GM12878 (cell line): Measurements from ENCODE around the gene SAMD15. TPM values are rescaled to one million over a fixed set of nuclear protein-coding genes. Genes with fewer than 3 reads are reported as not detected.

Experiments used
- ATAC-seq: fragments of 200-7000 bp; cut with Tn5 transposase; 3 replicates; pipeline ENCODE4 v1.9.1; 2020; ENCODE audit warnings: mild to moderate bottlenecking, moderate library complexity
- BruUV-seq: library from RNA; stranded (reverse); fragments of 400-500 nt; replicated peaks from 2 replicates; lab custom pipeline; 2021; lab: Mats Ljungman, UMichigan
- CTCF ChIA-PET: fragments of 300-600 bp; sonication (Branson Sonifier 250); formaldehyde crosslinking; extraction: SDS; loops from one replicate; lab custom pipeline; 2021; ENCODE audit warnings: inconsistent platforms; lab: Yijun Ruan, JAX
- POLR2A ChIA-PET: fragments of 350-600 bp; formaldehyde crosslinking; extraction: SDS; loops from one replicate; lab custom pipeline; 2021; ENCODE audit warnings: inconsistent platforms; lab: Charles Lee
- RAD21 ChIA-PET: fragments of 300-600 bp; sonication (Branson Sonifier 250); formaldehyde crosslinking; loops from one replicate; lab custom pipeline; 2023; ENCODE audit warnings: antibody characterized with exemption; ENCODE audit not compliant: unreplicated experiment; lab: Charles Lee
- SMC1A ChIA-PET: fragments of 300-600 bp; sonication (Branson Sonifier 250); formaldehyde crosslinking; loops from one replicate; lab custom pipeline; 2023; ENCODE audit not compliant: unreplicated experiment, uncharacterized antibody; lab: Charles Lee
- DNase-seq: peaks from one replicate; pipeline ENCODE4 v3.0.0-alpha.2; 2011; ENCODE audit warnings: low read depth, low spot score
- FAIRE-seq: peaks from 3 replicates; lab custom pipeline; 2011; peaks lifted over from hg19 to GRCh38; lab: Jason Lieb, UNC
- H2AFZ ChIP-seq: 2 replicates; pipeline ENCODE4 v1.6.0; 2011; ENCODE audit warnings: low read depth, low read length, control low read depth; ENCODE audit not compliant: control insufficient read depth
- H3K27ac ChIP-seq: 2 replicates; pipeline ENCODE4 v1.5.1; 2011; ENCODE audit warnings: control low read depth; ENCODE audit not compliant: control insufficient read depth, insufficient read depth
- H3K27me3 ChIP-seq, 2 experiments: replicated peaks in 1 of 2; 2 replicates each; pipeline versions ENCODE4 v1.6.0 to v1.6.1; 2011; ENCODE audit warnings: low read length in 1 of 2; ENCODE audit not compliant: control insufficient read depth in 2 of 2, insufficient read depth in 2 of 2
- H3K36me3 ChIP-seq, 2 experiments: 2 replicates each; pipeline ENCODE4 v1.5.1; 2011; ENCODE audit warnings: low read length in 1 of 2; ENCODE audit not compliant: control insufficient read depth in 2 of 2, insufficient read depth in 2 of 2
- H3K4me1 ChIP-seq: 2 replicates; pipeline ENCODE4 v1.6.1; 2011; ENCODE audit warnings: mild to moderate bottlenecking, low read length, moderate library complexity, mixed read lengths; ENCODE audit not compliant: control insufficient read depth, insufficient read depth
- H3K4me2 ChIP-seq: 2 replicates; pipeline ENCODE4 v1.6.0; 2011; ENCODE audit warnings: control low read depth; ENCODE audit not compliant: control insufficient read depth, insufficient read depth
- H3K4me3 ChIP-seq: fragments of 200-600 bp; sonication (generic); 2 replicates; pipeline ENCODE4 v1.5.1; 2016
- H3K79me2 ChIP-seq: 2 replicates; pipeline ENCODE4 v1.6.0; 2011; ENCODE audit warnings: low read length; ENCODE audit not compliant: control insufficient read depth, insufficient read depth
- H3K9ac ChIP-seq: 2 replicates; pipeline ENCODE4 v1.8.0; 2011; ENCODE audit warnings: low read length, control low read depth, mixed read lengths; ENCODE audit not compliant: control insufficient read depth, insufficient read depth
- H3K9me3 ChIP-seq: replicated peaks from 3 replicates; pipeline ENCODE4 v1.5.1; 2011; ENCODE audit warnings: mild to moderate bottlenecking, low read length; ENCODE audit not compliant: control insufficient read depth, insufficient read depth
- H4K20me1 ChIP-seq: 2 replicates; pipeline ENCODE4 v1.6.0; 2011; ENCODE audit not compliant: control insufficient read depth, insufficient read depth
- BCLAF1 ChIP-seq: fragments of 450-650 bp; IDR thresholded peaks from 2 replicates; pipeline ENCODE4 v1.6.1; 2017; ENCODE audit warnings: antibody characterized with exemption, mild to moderate bottlenecking, moderate library complexity
- BHLHE40 ChIP-seq, 2 experiments: fragments of 450-650 bp in 1 of 2; IDR thresholded peaks; 2 replicates each; pipeline ENCODE4 v1.6.1; 2011 to 2017; ENCODE audit warnings: low read depth in 2 of 2, borderline replicate concordance in 1 of 2, improper control_type of control experiment in 1 of 2, low read length in 1 of 2, mild to moderate bottlenecking in 1 of 2
- ESRRA ChIP-seq: IDR thresholded peaks from 2 replicates; pipeline ENCODE4 v1.6.1; 2012; ENCODE audit warnings: mild to moderate bottlenecking, low read length, improper control_type of control experiment
- HDAC2 ChIP-seq: fragments of 200-600 bp; sonication (generic); IDR thresholded peaks from 2 replicates; pipeline ENCODE4 v1.6.1; 2017
- JUND ChIP-seq: IDR thresholded peaks from 2 replicates; pipeline ENCODE4 v1.6.1; 2012; ENCODE audit warnings: low read depth, mild to moderate bottlenecking, low read length, improper control_type of control experiment, moderate library complexity
- RUNX3 ChIP-seq: IDR thresholded peaks from 2 replicates; pipeline ENCODE4 v1.6.1; 2012; ENCODE audit warnings: low read length, inconsistent platforms
- SMARCA5 ChIP-seq: fragments of 450-650 bp; IDR thresholded peaks from 2 replicates; pipeline ENCODE4 v1.6.1; 2017; ENCODE audit warnings: mild to moderate bottlenecking
- WGBS: methylation state at CpG from one replicate; pipeline ENCODE4 v1.1.6; 2016; ENCODE audit warnings: low lambda C conversion rate; ENCODE audit not compliant: insufficient replicate concordance, insufficient coverage; ENCODE audit errors: missing lambda C conversion rate; 5-methylcytosine and 5-hydroxymethylcytosine counted together
- in situ Hi-C: fragments of 300-500 bp; cut with MboI; formaldehyde crosslinking; loops from 9 replicates; pipeline ENCODE4 v1.14.3; 2018; ENCODE audit warnings: mixed read lengths
- intact Hi-C: fragments of 100-400 bp; cut with micrococcal nuclease; formaldehyde crosslinking; loops from one replicate; pipeline ENCODE4 v1.14.2; 2022; ENCODE audit not compliant: unreplicated experiment
- polyA plus RNA-seq, 11 experiments: library from polyadenylated mRNA; depleted of rRNA in 4 of 11; unstranded in 6 of 11; stranded (reverse) in 5 of 11; fragments of >200 nt; fragmentation: Nextera tagmentation in 4 of 11; fragmentation: Illumina TruSeq in 1 of 11; extraction: Ambion mirVana in 4 of 11; extraction: Trizol in 1 of 11; gene quantifications; 1 replicate in 1 of 11; 2 replicates in 10 of 11; pipeline versions ENCODE4 v1.2.1 to v1.2.3, GENCODE V29; 2011 to 2016; ENCODE audit warnings: inconsistent platforms in 2 of 11, missing spikeins in 2 of 11, low read depth in 1 of 11
- total RNA-seq, 4 experiments: library from RNA; depleted of rRNA in 3 of 4; stranded (reverse); fragments of >200 nt in 3 of 4; fragmentation: Illumina TruSeq in 1 of 4; extraction: Trizol in 1 of 4; gene quantifications; 2 replicates each; pipeline versions ENCODE4 v1.2.1 to v1.2.3, GENCODE V29; 2013 to 2021

The SAMD15 gene
- total and polyA plus RNA-seq, 10 of the 15 experiments (the other 5 are each of a cell fraction or from before 2014, with no cell fraction given): 0.33 to 2.0 (median 0.97) TPM

- H3K27ac ChIP-seq: no peak overlapping the region
- no TSS peak for BruUV-seq
- no peaks in the 10 kb centered on the region for H3K4me1 ChIP-seq
- no peak overlapping the region for H2AFZ ChIP-seq
- DNase-seq (no peak), ATAC-seq (no peak), FAIRE-seq (no peak)
- no peak overlapping the region for H3K9ac ChIP-seq
- no peak overlapping the region for H3K4me2 ChIP-seq
- H3K36me3 ChIP-seq: peaks cover 5 to 36% of the 10 kb centered on the region in 2 experiments
- H3K9me3 ChIP-seq: no peaks in the 10 kb centered on the region
- POLR2A ChIA-PET: interaction anchor here (0.5 kb wide), 1 partner anchor 320 kb away, joined by 4 read pairs; no protein-coding TSS in a partner anchor
- in situ Hi-C loops (no loop called here), intact Hi-C loops (no loop called here)
- CTCF ChIA-PET: interaction anchor here (1.1 to 2.0 kb wide), 4 partner anchors 11 to 122 kb away, joined by 3 to 5 read pairs (median 3); no protein-coding TSS in a partner anchor
- H3K79me2 ChIP-seq: no peaks in the 10 kb centered on the region
- TF ChIP-seq HDAC2: no peak
- SMC1A ChIA-PET: interaction anchor here (1.3 kb wide), 1 partner anchor 88 kb away, joined by 3 read pairs; no protein-coding TSS in a partner anchor
- WGBS: 96% methylated on average over 1 of the region's 1 CpG
- RAD21 ChIA-PET: interaction anchor here (1.0 kb wide), 1 partner anchor 113 kb away, joined by 3 read pairs; no protein-coding TSS in a partner anchor
- no peak overlapping the region for H3K4me3 ChIP-seq
- H3K27me3 ChIP-seq: no peaks in the 10 kb centered on the region
- H4K20me1 ChIP-seq: no peaks in the 10 kb centered on the region
These were observed 61.4 kb downstream of the SAMD15 start for GRCh38 chr14:77438596-77438995.

GRCh38 chr14:77439861-77440260 lies 62.7 kb downstream of the SAMD15 start:
- no TSS peak for BruUV-seq

More at GRCh38 chr14:77439861-77440260, 62.7 kb downstream of the SAMD15 start:
- RAD21 ChIA-PET: no interaction called here
- POLR2A ChIA-PET: interaction anchor here (0.9 kb wide), 1 partner anchor 63 kb away, joined by 4 read pairs; the partner anchor contains the start of genes SAMD15 and TMED8
- Histone ChIP-seq H3K27me3 (no peaks in the 10 kb centered on the region), H4K20me1 (no peaks in the 10 kb centered on the region), H3K9me3 (no peaks in the 10 kb centered on the region), H3K36me3 (peaks cover 6 to 37% of the 10 kb centered on the region in 2 experiments), H3K79me2 (no peaks in the 10 kb centered on the region), H3K27ac (no peak overlapping the region), H3K4me1 (no peaks in the 10 kb centered on the region), H2AFZ (no peak overlapping the region), H3K9ac (no peak overlapping the region), H3K4me2 (no peak overlapping the region), H3K4me3 (no peak overlapping the region)
- TF ChIP-seq SMARCA5: no peak
- TF ChIP-seq HDAC2: no peak
- no peak for TF ChIP-seq ESRRA
- no peak for TF ChIP-seq BCLAF1
- no peak for TF ChIP-seq JUND
- TF ChIP-seq BHLHE40 (IDR thresholded peaks at IDR 0.05; ENCODE audit: borderline replicate concordance in 1 of 2, low read depth in 2 of 2, low read length in 1 of 2): no peak
- no peak for TF ChIP-seq RUNX3
- in situ Hi-C loops: no loop called here
- intact Hi-C loops: no loop called here
- FAIRE-seq: no peak
- CTCF ChIA-PET: interaction anchor here (2.0 kb wide), 1 partner anchor 19 kb away, joined by 5 read pairs; no protein-coding TSS in a partner anchor
- 99% methylated on average over 4 of the region's 4 CpGs for WGBS
- DNase-seq: no peak
- no peak for ATAC-seq
- SMC1A ChIA-PET: no interaction called here
